Mesodermal cell (in vitro differentiated cells): ENCODE results near the gene TIAM2. TPM values are rescaled to one million over a fixed set of nuclear protein-coding genes. Genes with fewer than 3 reads are reported as not detected.

Experiments
- H3K27ac ChIP-seq: 2 replicates; pipeline ENCODE4 v1.7.0; 2013; ENCODE audit warnings: mild to moderate bottlenecking, low read depth, low read length, moderate library complexity; ENCODE audit not compliant: severe bottlenecking
- H3K36me3 ChIP-seq: 2 replicates; pipeline ENCODE4 v1.7.1; 2013; ENCODE audit warnings: mild to moderate bottlenecking, low read length, moderate library complexity; ENCODE audit not compliant: control insufficient read depth, insufficient read depth
- H3K4me1 ChIP-seq: one replicate; pipeline ENCODE4 v1.7.1; 2013; ENCODE audit warnings: mild to moderate bottlenecking, low read length; ENCODE audit not compliant: insufficient read depth, control insufficient read depth, poor library complexity, severe bottlenecking
- H3K4me3 ChIP-seq: 2 replicates; pipeline ENCODE4 v1.7.0; 2013; ENCODE audit warnings: low read length, control low read depth, mild to moderate bottlenecking; ENCODE audit not compliant: insufficient read depth, poor library complexity, severe bottlenecking; ENCODE audit errors: extremely low read depth
- H3K9me3 ChIP-seq: 2 replicates; pipeline ENCODE4 v1.7.1; 2013; ENCODE audit warnings: mild to moderate bottlenecking, low read length, moderate library complexity; ENCODE audit not compliant: control insufficient read depth
- WGBS, 2 experiments: methylation state at CpG; one replicate each; pipeline ENCODE4 v1.1.5; 2013; ENCODE audit warnings: missing lambda C conversion rate in 2 of 2; ENCODE audit not compliant: insufficient coverage in 2 of 2; 5-methylcytosine and 5-hydroxymethylcytosine counted together
- polyA plus RNA-seq, 2 experiments: library from polyadenylated mRNA; stranded (reverse); fragments of 50-300 nt; gene quantifications; one replicate each; pipeline ENCODE4 v1.2.3, GENCODE V29; 2013

The TIAM2 gene
- polyA plus RNA-seq (2013, experiment 1 of 2): 11.8 TPM
- polyA plus RNA-seq (2013, experiment 2 of 2): 14.5 TPM

DNA sequence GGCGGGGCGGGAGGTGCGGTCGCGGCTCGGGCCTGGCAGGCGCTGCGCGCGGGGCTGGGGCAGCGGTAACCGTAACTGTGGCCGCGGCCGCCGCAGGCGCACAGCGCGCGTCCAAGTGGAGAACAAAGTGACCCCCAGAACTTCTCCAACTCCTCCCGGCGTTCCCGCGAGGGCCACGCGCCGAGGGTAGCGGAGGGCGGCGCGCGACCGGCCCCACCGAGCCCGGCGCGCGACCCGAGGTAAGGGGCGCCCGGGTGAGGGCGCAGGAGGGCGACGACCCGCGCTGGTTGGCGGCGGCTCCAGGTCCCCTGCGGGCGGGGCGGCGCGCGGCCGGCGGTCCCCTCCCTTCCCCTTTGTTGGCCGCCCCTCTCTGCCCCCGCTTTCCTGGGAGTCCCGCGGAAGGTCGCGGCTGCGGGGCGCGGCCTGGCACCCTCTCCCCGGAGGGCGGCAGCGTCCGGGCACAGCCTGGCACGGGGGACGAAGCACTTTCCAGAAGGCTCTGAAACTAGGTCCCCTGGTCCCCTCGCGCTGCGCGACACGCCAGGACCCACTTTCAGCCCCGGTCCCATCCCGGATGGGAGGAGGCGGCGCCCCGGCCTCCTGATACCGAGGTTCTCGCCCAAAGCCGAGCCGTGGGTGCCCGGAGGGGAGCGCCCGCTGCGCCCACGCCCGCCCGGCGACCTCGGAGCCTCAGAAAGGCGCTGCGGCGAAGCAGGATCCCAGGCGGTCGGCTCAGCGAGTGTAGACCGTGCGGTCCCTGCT, at the start of gene TIAM2:
Gene TIAM2, plus strand, starts transcription at position 62 of the 762 bp plus-strand sequence. CDS start 133,909 bp downstream, outside the sequence.
- H3K4me3 ChIP-seq: peak within 1 kb of the TSS; percentile 71
- H3K27ac ChIP-seq: no peak within 1 kb of the TSS
- H3K36me3 ChIP-seq: no peaks in the 10 kb centered on the region
- 0% methylated on average over 47 to 75 of the region's 102 CpGs for WGBS, 2 experiments
- no peaks in the 10 kb centered on the region for H3K9me3 ChIP-seq
- peaks cover 3% of the 10 kb centered on the region for H3K4me1 ChIP-seq

DNA sequence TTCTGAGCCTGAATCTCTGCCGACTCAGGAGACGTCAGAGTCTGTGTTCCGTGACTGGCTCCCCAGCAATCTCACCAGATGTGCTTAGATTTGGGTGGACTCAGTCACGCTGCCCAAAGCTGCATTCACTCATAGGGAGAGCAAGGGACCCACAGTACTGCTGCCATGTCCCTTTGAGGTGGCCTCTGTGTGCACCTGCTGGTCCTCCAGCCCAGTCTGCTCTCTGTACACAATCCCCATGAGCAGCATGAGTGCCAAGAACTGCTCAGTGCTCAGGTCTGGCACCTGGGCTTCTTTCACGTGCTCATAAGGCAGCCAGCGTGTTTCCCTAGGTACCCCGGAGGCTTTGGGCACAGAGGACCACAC, 44.2 kb upstream of the TIAM2 start:
- H3K9me3 ChIP-seq: no peaks in the 10 kb centered on the region
- peaks cover 11% of the 10 kb centered on the region for H3K36me3 ChIP-seq
- H3K4me1 ChIP-seq: no peaks in the 10 kb centered on the region
- H3K27ac ChIP-seq: no peak overlapping the region
- no peak overlapping the region for H3K4me3 ChIP-seq
- 96 to 97% methylated on average over 7 of the region's 7 CpGs for WGBS, 2 experiments

DNA sequence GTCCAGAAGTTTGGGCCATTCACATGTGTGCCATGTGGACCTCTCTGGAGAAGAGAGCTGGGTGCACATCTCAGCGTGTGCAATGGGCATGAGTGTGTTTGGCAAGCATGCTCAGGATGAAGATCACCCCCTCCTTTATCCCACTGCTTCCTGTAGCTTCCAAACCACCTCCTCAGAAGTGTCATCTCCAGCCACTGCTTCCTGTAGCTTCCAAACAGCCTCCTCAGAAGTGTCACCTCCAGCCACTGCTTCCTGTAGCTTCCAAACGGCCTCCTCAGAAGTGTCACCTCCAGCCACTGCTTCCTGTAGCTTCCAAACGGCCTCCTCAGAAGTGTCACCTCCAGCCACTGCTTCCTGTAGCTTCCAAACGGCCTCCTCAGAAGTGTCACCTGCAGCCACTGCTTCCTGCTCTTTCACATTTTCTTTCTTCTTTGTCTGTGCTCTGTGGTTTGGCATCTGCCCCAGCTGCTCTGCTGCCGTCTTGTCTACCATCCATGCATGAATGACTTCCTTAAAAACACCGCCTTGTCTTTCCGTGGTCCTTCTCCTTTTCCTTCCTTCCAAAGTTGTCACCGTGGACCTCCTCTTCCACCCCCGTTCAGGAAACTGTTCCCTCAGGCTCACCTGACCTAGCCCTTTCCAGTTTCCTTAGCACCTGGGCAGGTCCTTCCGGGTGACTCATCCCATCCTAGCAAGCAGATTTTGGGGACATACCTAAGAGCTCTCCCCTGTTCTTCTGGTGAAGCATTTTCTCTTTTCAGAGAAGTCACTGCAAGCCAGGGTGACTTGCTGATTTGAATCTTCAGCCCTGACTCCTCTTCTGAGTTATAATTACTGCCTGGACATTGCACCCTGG, 43.5 kb upstream of the TIAM2 start:
- peaks cover 11% of the 10 kb centered on the region for H3K36me3 ChIP-seq
- WGBS, 2 experiments: 83 to 86% methylated on average over 8 to 9 of the region's 10 CpGs
- H3K4me1 ChIP-seq: no peaks in the 10 kb centered on the region
- H3K27ac ChIP-seq: no peak overlapping the region
- H3K9me3 ChIP-seq: no peaks in the 10 kb centered on the region
- H3K4me3 ChIP-seq: no peak overlapping the region

DNA sequence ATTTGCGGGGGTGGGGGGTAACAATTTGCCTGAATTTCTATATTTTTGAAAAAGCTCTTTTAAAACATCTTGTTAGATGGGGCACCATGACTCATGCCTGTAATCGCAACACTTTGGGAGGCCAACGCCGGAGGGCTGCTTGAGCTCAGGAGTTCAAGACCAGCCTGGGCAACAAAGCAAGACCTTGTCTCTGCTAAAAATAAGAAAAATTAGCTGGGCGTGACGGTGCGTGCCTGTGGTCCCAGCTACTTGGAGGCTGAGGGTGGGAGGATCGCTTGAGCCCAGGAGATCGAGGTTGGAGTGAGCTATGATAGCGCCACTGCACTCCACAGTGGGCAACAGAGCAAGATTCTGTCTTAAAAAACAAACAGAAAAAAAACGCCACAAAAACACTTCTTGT, 41.5 kb upstream of the TIAM2 start:
- WGBS, 2 experiments: 99 to 100% methylated on average over 8 to 10 of the region's 11 CpGs
- Histone ChIP-seq H3K4me3 (no peak overlapping the region), H3K36me3 (peaks cover 11% of the 10 kb centered on the region), H3K4me1 (no peaks in the 10 kb centered on the region), H3K9me3 (no peaks in the 10 kb centered on the region), H3K27ac (no peak overlapping the region)

DNA sequence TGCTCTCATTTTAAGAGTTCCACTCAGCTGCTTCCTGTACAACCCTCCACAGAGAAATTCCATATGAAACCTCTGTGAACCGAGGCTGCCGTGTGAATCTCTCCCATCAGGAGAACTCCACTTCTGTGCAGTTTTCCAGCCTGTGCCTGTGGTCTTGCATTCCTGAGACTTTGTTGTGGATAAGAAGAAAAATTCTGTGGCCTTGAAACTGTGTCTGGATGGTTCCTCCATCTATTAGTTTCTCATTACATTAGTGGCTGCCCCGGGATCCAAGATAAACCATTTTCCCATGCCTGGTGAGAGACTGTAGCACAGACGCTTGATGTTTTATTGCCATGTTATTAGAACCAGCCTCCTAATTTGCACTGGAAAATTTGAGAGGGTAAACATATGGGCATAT, 40.8 kb upstream of the TIAM2 start:
- H3K27ac ChIP-seq: no peak overlapping the region
- H3K4me1 ChIP-seq: no peaks in the 10 kb centered on the region
- peaks cover 11% of the 10 kb centered on the region for H3K36me3 ChIP-seq
- 89 to 100% methylated on average over 2 of the region's 4 CpGs for WGBS, 2 experiments
- H3K9me3 ChIP-seq: no peaks in the 10 kb centered on the region
- H3K4me3 ChIP-seq: no peak overlapping the region

DNA sequence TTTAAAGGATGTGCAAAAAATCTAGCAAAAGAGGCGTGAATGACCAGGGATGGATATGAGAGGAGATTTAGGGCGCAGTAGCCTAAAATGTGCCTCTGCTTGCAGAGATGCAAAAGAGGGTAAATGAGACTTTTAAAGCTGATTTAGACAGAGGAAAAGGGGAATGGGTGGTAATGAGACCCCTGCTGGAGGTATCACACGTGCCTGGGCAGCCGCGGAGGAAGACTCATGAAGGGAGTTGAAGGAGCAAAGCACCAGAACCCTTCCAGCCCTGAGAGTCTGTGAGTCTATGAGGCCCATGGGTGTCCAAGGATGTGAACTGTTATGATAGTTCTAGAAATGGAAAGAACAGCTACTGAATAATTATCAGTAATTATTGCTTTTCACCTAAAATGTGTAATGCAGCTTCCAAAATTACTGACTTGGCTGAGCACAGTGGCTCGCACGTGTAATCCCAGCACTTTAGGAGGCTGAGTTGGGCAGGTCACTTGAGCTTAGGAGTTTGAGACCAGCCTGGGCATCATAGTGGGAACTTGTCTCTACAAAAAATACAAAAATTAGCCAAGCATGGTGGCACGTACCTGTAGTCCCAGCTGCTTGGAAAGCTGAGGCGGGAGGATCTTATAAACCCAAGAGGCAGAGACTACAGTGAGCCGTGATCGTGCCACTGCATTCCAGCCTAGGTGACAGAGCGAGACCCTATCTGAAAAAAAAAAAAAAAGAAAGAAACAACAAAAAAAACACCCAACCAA, 38.2 kb upstream of the TIAM2 start:
- no peaks in the 10 kb centered on the region for H3K9me3 ChIP-seq
- H3K27ac ChIP-seq: no peak overlapping the region
- no peaks in the 10 kb centered on the region for H3K36me3 ChIP-seq
- H3K4me3 ChIP-seq: no peak overlapping the region
- no peaks in the 10 kb centered on the region for H3K4me1 ChIP-seq
- WGBS, 2 experiments: 76 to 77% methylated on average over 6 to 8 of the region's 12 CpGs

DNA sequence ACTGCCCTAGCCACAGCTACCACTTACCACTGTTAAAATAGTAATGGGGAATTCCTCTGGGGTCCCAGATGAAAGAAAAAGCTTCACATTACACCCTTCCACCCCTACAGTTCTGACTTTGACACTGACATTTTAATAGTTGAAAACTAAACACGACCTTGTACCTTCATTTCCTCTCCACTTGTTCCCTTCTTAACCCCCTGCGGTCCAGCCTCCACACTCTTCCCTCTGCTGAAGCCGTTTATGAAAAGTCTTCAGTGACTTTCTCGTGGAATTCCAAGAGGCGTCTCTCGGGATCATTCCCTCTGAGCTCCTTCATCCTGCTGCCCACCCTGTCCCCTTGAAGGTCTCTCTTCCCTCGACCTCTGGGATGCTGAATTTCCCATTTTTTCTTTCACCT, 36.6 kb upstream of the TIAM2 start:
- H3K4me3 ChIP-seq: no peak overlapping the region
- WGBS, 2 experiments: 80 to 85% methylated on average over 7 of the region's 7 CpGs
- no peaks in the 10 kb centered on the region for H3K9me3 ChIP-seq
- H3K27ac ChIP-seq: no peak overlapping the region
- H3K4me1 ChIP-seq: no peaks in the 10 kb centered on the region
- H3K36me3 ChIP-seq: no peaks in the 10 kb centered on the region

DNA sequence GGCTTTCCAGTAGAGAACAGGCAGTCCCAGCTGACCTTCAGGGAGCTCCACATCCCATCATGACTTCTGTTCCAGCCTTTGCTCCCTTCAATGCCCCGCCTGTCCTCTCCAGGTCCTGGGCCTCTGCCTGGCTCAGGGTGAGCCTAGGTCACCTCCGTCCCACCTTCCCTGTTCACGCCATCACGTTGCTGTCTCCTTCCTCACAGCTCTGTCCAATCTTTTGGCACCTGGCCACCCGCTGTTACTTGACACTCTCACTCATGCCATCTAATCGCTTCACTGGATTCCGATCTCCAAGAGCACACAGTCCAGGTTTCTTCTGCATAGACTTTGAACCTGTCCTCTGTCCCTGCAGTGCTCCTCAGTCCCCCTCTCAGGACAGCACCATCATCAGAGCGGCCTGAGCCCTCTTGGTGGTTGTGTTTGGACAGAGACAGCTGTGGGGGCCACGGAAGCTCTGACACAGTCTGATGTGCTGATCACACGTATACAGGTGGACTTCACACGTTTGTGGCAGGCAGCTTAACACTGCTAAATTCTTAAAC, 34.7 kb upstream of the TIAM2 start:
- Histone ChIP-seq H3K9me3 (no peaks in the 10 kb centered on the region), H3K36me3 (no peaks in the 10 kb centered on the region), H3K4me3 (no peak overlapping the region), H3K4me1 (no peaks in the 10 kb centered on the region), H3K27ac (no peak overlapping the region)
- 93 to 98% methylated on average over 9 to 10 of the region's 11 CpGs for WGBS, 2 experiments

DNA sequence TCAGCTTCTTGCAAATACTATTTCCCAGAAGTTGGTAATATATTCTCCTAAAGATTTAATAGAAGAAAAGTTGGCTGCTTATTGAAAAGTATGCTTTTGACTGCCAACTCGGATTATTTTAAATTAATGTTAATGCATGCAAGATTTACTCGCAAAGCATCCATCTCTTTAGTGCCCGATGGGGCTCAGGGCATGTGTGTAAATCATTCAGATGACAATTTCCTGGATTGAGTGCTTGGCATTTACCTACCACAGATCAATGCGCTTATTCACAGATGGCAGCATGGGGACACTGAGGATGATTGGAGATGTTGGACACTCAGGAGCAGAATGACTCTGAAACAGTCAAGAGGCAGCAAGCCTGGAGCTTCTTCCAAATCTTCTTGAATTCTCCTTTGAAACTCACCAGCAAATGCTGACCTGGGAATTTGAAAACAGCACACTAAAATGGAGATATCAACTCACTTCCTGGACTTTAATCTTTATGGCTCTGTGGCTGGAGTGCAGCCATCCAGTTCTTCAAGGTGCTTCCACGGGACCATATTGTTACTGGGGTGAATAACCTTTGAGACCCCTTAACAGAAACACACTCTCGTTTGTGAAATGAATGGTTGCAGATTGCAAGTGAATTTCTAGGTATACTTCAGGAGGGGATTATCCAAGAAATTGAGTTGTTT, 34.1 kb upstream of the TIAM2 start:
- no peaks in the 10 kb centered on the region for H3K36me3 ChIP-seq
- WGBS, 2 experiments: 100% methylated on average over 1 to 3 of the region's 6 CpGs

DNA sequence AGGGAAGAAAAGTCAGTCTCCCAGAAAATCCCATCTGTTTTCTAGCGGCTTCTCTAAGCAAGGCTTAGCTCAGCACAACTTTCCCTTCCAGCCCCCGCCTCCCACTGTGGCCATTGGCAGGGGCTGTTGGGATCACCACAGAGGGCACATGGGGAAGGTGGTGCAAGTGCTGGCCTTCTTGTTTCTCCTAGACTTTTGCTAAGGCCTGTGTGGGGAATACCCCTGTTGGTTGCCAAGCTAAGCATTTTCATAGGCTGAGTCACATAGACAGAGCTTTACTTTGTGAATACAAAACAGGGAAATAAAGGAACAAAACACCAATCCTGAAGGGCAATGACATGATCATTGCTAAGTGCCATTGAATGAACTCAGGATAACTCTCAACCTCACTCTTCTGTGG, 32.4 kb upstream of the TIAM2 start:
- WGBS, 2 experiments: 80 to 100% methylated on average over 1 to 2 of the region's 2 CpGs
- Histone ChIP-seq H3K9me3 (no peaks in the 10 kb centered on the region), H3K4me3 (no peak overlapping the region), H3K4me1 (no peaks in the 10 kb centered on the region), H3K27ac (no peak overlapping the region), H3K36me3 (no peaks in the 10 kb centered on the region)

More for the DNA sequence above, 34.1 kb upstream of the TIAM2 start:
- Histone ChIP-seq H3K4me3 (no peak overlapping the region), H3K9me3 (no peaks in the 10 kb centered on the region), H3K27ac (no peak overlapping the region), H3K4me1 (no peaks in the 10 kb centered on the region)
